Measurements from ENCODE around the gene STK25.

DNA sequence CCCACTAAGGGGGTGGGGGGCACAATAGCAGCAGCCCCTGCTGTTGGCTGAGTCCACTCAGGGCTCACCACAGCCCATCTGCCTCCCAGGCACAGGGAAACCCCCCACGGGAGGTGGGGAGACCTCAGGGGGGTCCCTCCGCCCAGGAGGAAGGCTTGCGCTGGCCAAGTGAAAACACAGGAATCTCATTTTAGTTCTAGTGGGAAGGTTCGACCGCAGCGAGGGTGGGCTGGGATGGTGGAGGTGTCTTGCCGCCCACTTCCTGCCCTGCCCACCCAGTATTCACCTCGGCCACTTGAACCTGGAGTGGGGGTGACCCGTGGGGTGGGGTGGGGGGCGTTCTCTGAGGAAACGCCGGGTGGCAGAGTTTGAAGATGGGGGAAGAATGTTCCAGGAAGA, 43.2 kb upstream of the STK25 start:
- no peak for TF ChIP-seq EZH2 (IDR thresholded peaks at IDR 0.05; ENCODE audit: low read length, missing control alignments)
- TF ChIP-seq, protein P1, sequence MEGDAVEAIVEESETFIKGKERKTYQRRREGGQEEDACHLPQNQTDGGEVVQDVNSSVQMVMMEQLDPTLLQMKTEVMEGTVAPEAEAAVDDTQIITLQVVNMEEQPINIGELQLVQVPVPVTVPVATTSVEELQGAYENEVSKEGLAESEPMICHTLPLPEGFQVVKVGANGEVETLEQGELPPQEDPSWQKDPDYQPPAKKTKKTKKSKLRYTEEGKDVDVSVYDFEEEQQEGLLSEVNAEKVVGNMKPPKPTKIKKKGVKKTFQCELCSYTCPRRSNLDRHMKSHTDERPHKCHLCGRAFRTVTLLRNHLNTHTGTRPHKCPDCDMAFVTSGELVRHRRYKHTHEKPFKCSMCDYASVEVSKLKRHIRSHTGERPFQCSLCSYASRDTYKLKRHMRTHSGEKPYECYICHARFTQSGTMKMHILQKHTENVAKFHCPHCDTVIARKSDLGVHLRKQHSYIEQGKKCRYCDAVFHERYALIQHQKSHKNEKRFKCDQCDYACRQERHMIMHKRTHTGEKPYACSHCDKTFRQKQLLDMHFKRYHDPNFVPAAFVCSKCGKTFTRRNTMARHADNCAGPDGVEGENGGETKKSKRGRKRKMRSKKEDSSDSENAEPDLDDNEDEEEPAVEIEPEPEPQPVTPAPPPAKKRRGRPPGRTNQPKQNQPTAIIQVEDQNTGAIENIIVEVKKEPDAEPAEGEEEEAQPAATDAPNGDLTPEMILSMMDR (conservative IDR thresholded peaks at IDR 0.05 in 1 of 2, IDR thresholded peaks at IDR 0.05 in 1 of 2; ENCODE audit: low read depth in 1 of 2, low read length in 2 of 2), result no peak

Data from fibroblast of lung (primary cell).